ENCODE measurements around the gene MYT1. TPM values are rescaled to one million over a fixed set of nuclear protein-coding genes. Genes with fewer than 3 reads are reported as not detected.
A peak's percentile ranks its signal among the peaks of the same experiment; 100 is the strongest.

The MYT1 gene
- total and polyA plus RNA-seq, 2 of the 13 experiments (the other 11 are each of a cell fraction or from before 2014, with no cell fraction given): 0.58 to 2.5 TPM

DNA sequence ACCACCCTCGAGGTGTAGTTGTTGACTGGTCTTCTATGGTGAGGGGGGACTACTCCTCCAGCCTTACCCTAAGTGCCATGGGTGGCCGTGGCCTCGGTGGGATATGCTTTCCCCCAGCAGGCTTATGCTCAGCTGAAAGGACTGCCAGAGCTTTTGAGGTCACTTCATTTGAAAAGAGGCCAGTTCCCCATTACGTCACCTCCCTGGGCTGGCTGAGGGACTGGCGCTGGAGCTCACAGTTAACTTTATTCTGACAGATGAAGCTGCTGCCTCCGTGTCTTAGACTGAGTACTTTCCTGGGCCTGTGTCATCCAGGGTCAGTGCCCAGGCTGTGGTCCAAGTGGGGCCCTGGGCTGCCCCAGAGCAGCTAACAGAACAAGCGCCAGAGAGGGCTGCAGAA is 48.5 kb downstream of the MYT1 start (continued):
- TF ChIP-seq YEATS4 (CRISPR knock-in tag; IDR thresholded peaks at IDR 0.05; ENCODE audit: borderline replicate concordance) (peak; percentile 48; the same call in 1 of the 2 replicates), FOXP4 (CRISPR knock-in tag; IDR thresholded peaks at IDR 0.05) (no peak), ZNF329 (CRISPR knock-in tag; IDR thresholded peaks at IDR 0.05; ENCODE audit: low read depth) (no peak), RELA (CRISPR knock-in tag; IDR thresholded peaks at IDR 0.05) (no peak), EHMT2 (IDR thresholded peaks at IDR 0.05; ENCODE audit: borderline replicate concordance, low read depth, low read length) (no peak), NFIC (IDR thresholded peaks at IDR 0.05; ENCODE audit: low read length) (no peak), HNF1B (CRISPR knock-in tag; IDR thresholded peaks at IDR 0.05) (peak; percentile 62; the same call in 1 of the 2 replicates), ZNF747 (CRISPR knock-in tag; IDR thresholded peaks at IDR 0.05; ENCODE audit: borderline replicate concordance) (0 out of 2 replicates have a peak, but pooled peaks have one; percentile 12), ZNF772 (CRISPR knock-in tag; IDR thresholded peaks at IDR 0.05) (peak; percentile 58; the same call in 1 of the 2 replicates), HNRNPUL1 (IDR thresholded peaks at IDR 0.05; ENCODE audit: low read depth, low read length) (no peak), NFRKB (IDR thresholded peaks at IDR 0.05) (no peak), TEAD2 (CRISPR knock-in tag; IDR thresholded peaks at IDR 0.05) (no peak), MXI1 (IDR thresholded peaks at IDR 0.05; ENCODE audit: borderline replicate concordance, low read depth, low read length) (no peak), RXRA (CRISPR knock-in tag; IDR thresholded peaks at IDR 0.05) (peak; percentile 47; the same call in 1 of the 2 replicates), SCMH1 (CRISPR knock-in tag; IDR thresholded peaks at IDR 0.05; ENCODE audit: borderline replicate concordance) (no peak), ETV5 (CRISPR knock-in tag; IDR thresholded peaks at IDR 0.05; ENCODE audit: borderline replicate concordance) (no peak), ZNF558 (CRISPR knock-in tag; IDR thresholded peaks at IDR 0.05; ENCODE audit: borderline replicate concordance) (no peak), ZKSCAN8 (CRISPR knock-in tag; IDR thresholded peaks at IDR 0.05; ENCODE audit: borderline replicate concordance) (no peak), TARDBP (CRISPR knock-in tag; IDR thresholded peaks at IDR 0.05) (no peak), EED (CRISPR knock-in tag; IDR thresholded peaks at IDR 0.05) (0 out of 2 replicates have a peak, but pooled peaks have one; percentile 63), CHD2 (IDR thresholded peaks at IDR 0.05; ENCODE audit: low read depth, low read length) (no peak), E2F5 (CRISPR knock-in tag; conservative IDR thresholded peaks at IDR 0.05) (no peak), ETV6 (CRISPR knock-in tag; conservative IDR thresholded peaks at IDR 0.05) (no peak), HIVEP1 (CRISPR knock-in tag; IDR thresholded peaks at IDR 0.05) (no peak), PAX8 (CRISPR knock-in tag; IDR thresholded peaks at IDR 0.05; ENCODE audit: borderline replicate concordance) (no peak)
- TF ChIP-seq, protein P1, sequence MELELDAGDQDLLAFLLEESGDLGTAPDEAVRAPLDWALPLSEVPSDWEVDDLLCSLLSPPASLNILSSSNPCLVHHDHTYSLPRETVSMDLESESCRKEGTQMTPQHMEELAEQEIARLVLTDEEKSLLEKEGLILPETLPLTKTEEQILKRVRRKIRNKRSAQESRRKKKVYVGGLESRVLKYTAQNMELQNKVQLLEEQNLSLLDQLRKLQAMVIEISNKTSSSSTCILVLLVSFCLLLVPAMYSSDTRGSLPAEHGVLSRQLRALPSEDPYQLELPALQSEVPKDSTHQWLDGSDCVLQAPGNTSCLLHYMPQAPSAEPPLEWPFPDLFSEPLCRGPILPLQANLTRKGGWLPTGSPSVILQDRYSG (CRISPR knock-in tag; IDR thresholded peaks at IDR 0.05): no peak
- TF ChIP-seq, protein P2, sequence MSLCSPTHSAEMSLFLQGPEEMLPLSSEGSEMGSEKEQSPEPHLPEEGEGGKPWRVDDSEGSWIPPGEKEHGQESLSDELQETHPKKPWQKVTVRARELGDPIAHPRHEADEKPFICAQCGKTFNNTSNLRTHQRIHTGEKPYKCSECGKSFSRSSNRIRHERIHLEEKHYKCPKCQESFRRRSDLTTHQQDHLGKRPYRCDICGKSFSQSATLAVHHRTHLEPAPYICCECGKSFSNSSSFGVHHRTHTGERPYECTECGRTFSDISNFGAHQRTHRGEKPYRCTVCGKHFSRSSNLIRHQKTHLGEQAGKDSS (CRISPR knock-in tag; IDR thresholded peaks at IDR 0.05; ENCODE audit: borderline replicate concordance, low read depth): no peak

Measured in HepG2 (cell line).